GM18861 (cell line): ENCODE data around the gene LIFR.
A peak's percentile ranks its signal among the peaks of the same experiment; 100 is the strongest.

Experiments used
- ATAC-seq: cut with Tn5 transposase; IDR thresholded peaks from one replicate; pipeline ENCODE4 v1.9.1; 2021; ENCODE audit not compliant: unreplicated experiment

The LIFR gene

DNA sequence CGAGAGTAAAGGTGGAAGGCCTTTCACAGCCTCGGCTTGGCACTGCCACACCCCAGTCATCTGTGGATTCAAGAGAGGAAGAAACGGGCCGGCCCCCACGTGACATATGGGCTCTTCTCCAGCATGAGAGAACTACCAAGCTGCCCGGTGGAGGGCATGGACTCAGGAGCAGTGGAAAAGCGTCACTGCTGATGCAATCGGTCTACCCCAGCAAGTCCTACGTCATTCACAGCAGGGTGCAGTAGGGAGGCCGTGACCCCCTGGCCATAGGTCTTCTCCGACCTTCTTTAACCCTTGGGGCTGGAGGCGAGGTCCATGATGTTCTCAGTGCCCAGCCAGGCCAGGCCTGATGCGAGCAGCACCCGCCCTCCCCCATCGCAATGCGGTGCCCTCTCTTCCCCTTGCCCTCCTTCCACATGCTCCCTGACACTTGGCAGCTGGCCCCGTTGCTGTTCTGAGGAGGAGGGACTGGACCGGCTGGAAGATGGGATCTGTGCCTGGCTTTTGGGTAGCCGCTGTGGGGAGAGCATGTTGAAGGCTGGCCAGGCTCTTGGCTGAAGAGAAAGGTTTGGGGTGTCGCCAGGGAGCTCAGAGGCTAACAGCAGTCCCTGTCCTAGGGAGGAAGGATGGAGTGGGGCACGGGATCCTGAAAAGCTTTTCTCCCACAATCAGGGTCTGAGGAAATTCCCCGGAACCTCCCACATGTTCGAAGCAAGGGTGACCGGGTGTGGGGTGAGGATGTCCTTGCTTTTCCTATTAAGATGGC, 89.8 kb downstream of the LIFR start:
- no peak for ATAC-seq

DNA sequence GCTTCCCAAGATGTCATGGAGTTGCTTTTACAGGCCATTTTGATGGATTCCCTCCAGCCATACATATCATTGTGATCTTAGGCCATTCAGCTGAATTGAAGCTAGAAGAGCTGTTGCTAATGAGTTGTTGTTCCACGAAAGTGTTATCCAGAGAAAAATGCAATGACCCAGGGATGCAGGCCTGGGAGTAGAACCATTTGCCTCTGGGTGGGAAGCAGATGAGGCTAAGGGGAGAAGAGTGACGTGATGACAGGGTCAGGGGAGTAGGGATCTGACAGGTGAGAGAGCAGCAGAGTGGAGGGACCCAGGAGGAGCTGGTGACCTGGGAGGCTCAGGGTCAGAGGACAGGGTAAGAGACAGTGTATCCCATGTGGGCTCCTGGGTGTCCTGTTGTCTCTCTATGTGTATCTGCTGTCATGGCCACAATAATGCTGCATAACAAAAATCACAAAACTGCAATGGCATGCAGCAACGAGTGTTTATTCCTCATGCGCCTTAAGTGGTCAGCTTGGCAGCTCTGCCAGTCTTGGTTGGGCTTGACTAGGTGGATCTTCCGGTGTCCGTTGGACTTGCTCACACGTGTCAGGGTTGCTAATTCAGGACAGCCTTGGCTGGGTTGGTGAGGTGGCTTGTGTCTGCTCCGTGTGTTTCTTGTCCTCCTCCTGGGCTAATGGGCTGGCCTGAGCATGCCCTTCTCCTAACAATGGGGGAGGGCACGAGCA, 90.6 kb downstream of the LIFR start:
- ATAC-seq = no peak

DNA sequence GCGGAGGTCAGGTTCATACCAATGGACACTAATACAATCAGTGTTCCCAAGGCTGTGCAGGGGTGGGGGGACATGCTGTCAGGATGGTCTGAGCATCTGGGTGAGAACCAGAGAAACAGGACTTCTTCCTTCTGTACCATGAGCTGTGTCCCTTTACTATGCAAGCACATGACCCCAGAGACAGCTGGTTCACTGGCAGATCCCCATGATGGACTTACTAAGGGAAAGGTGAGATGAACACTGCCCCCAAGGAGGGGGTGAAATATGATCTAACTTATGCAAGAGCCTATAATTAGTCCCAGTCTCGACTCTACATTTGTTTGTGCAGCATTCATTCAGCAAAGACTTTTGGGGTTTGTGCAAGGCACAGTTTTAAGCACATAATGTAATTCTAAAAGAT, 91.4 kb downstream of the LIFR start:
- no peak for ATAC-seq

DNA sequence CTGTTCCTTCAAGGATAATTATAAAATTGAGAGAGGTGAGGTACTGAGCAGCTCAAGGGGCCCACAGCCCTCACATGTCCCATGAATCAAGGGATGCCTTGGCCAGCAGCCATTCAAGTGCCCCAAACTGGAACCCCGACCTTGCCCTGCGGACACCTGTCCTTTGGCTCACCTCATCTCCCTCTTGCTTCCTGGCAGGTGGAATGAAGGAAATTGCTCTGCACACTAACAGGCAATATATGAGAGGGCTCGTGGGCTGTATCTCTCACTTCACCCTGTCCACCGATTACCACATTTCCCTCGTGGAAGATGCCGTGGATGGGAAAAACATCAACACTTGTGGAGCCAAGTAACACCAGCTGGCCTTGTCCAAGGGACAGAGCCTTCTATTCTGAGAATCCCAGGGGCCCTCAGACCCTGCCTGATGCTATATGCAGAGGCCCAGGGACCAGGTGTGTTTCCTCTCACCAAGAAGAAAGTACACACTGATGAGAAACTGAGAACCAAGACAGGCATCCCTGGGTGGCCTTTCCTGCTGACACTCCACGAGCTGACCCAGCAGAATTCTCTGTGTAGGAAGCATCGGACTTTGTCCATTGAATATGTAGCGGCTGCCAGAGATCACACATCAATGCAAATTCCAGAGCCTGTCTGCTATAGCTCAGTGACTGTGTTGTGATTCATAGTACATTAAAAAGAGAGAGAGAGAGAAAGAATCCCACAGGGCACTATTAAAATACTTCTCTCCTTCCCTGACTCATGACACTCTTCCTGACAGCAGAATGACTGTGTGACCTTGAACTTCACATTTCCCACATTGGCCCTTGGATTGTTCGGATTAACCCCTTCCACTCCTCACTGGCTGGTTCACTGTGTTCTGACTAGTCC, 92.6 kb downstream of the LIFR start:
- ATAC-seq = no peak

DNA sequence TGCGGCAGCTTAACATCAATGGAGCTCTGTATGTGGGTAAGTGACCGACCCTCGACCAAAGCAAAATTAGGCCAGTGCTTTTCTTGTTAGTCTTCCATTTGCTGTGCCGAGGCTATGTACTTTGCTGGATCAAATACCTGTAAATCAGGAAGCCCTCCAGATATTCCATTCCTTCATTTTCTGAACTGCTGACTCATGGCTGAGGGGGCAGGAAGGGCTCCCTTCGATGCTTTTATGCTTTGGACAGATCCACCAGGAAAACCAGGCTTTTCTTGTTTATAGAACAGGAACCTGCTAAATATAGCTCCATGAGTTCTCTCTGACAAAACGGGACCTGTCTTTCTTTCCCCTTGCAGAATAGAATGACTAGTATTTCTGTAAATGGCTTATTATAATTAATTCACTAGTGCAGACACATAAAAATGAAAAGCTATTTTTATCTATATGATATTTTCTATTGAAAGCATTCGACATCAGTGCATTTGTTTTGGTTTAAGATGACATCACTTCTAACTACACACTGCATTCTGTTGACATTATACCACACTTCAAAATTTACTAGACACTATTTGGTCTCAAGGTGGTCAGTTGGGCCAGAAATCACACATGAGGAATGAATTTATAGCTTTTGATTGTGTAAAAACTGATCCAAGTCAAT, 93.3 kb downstream of the LIFR start:
- ATAC-seq = no peak

DNA sequence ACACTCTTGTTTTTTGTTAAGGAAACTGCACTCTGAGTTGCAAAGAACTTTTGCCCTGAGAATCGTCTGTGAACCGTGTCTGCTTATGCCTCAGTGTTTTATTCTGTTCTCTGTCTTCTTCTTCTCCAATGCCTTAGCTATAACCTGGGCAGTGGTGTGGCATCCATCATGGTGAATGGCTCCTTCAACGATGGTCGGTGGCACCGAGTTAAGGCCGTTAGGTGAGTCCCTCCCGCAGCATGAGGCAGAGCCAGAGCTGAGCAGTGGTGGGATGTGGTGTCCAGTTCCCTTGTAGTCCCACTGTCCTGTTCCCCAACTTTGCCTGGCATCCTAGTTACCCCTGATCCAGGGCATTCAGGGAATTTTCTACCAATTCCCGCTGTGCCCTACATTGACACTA, 98.3 kb downstream of the LIFR start:
- ATAC-seq = no peak

DNA sequence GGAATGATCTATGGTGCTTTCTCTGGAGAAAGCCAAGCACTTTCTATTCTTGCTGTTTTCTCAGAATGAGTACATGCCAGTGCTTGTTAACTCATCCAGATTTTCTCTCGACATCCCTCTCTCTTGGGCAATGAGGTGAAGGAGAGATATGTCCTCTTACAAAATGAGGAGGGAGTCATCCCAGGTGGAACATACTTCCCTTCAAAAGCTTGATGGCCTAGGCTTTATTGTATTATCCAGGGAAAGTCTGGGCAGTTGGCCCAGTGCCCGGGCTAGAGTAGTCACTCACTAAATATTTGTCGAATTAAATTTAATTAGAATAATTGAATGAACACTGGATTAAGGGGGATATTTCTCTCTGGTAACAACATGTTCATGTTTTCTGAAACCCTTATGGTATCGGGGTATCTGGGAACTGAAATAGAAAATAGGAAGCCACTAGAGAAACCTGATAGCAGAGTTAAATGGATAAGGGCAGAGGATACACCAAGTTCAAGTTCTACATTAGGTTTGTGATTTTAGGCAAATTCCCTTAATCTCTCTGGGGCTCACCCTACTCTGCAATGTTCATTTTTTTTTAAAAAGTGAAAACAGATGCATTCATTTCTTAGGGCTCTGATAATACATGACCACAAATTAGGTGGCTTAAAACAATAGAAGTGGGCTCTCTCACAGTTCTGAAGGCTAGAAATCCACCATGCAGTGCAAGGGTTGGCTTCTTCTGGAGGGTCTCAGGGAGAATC, 99.6 kb downstream of the LIFR start:
- no peak for ATAC-seq

DNA sequence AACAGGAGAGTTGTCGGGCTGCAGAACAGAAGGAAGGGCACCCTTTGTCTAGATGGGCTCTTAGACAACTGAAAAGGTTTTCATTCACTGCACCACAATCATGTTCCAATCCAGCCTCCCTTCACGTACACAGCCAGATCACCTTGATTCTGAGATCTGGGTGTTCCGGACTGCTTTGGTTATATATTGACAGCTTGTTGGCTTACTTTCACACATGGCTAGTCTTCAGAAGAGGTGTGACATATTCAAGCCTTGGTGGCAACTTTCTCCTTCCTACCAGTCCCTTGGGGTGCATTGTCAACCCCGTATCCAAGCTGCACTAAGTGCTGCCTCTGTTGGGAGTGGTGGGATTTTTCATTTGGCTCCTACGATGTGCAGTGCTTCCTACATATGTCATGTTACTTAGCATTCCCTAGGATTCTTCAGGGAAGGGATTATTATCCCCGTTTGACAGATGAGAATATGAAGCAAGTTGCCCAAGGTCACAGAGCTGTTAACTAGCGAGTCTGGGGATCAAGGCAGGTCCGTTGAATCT, 100.6 kb downstream of the LIFR start:
- peak; percentile 69 for ATAC-seq

DNA sequence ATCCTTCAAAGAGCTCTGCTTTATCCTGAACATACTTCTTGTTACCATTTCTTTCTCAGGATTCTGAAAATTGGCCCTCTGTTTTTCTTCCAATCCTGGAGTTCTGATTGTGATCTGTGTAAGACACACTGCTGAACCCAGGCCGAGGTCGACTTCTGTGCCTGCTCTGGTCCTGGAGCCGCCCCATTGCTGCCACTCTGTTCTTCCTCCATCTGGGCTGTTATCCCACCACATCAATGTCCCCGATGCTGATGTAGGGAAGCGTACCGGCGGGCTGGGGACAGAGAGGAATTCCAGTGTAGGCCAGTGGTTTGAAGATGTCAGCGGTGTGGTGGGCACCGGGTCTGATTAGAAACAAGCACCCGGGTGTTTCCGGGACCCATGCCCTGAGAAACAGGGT, 102.5 kb downstream of the LIFR start:
- no peak for ATAC-seq

DNA sequence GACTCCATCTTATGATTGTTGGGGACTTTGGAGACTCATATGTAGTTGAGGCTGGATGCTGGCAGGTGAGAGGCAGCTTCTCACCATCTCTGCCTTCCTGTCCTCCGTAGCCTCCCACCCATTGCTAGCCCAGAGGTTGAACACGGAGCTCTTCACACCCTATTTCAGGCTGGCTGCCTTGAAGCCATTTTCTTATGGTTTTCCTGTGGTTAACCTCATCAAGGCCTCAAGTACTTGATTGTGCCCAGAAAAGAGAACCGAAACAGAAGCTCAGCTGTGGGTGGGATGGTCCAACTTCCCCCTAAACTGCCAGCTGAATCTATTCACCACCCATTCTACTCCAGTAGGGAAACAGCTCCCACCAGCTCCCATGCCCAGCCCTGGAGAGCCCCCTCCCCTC, 102.9 kb downstream of the LIFR start:
- ATAC-seq = peak; percentile 96

DNA sequence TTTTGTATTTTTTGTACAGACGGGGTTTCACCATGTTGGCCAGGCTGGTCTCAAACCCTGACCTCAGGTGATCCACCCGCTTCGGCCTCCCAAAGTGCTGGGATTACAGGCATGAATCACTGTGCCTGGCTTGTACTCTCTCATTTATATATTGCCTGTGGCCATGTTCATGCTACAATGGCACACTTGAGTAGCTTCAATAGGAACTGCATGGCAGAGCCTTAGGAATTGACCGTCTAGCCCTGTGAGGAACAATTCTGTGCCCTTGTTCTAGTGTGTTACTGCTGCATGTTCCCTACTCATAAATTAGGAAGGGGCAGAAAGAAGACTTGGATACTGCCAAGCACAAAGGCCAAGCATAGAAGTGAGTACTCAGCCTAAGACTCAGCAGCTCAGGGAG, 104.2 kb downstream of the LIFR start:
- ATAC-seq = no peak

DNA sequence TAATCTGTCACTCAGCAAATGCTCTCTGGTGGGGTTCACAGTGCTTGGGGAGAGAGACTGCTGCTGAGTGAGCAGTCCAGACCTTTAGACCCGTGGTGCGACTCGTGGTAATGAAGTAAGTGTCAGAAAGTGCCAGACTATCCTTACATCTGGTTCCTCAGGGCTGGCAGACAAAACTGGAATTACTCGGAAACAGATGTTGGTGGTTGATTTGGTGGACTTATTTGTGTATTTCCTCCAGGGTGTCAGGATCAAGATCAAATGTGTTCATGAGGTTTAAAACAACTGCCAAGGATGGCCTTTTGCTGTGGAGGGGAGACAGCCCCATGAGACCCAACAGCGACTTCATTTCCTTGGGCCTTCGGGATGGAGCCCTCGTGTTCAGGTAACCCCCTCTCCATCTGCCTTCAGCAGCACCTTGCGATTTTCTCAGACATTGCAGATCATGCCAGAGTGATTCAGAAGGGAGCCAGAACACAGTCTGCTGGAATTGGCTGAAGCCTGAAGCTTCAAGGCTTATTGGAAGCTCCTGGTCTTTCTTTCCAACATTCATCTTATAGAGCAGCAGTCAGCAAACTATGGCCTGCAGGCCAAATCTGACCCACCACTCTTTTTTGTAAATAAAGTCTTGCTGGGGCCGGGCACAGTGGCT, 105.2 kb downstream of the LIFR start:
- ATAC-seq = no peak

DNA sequence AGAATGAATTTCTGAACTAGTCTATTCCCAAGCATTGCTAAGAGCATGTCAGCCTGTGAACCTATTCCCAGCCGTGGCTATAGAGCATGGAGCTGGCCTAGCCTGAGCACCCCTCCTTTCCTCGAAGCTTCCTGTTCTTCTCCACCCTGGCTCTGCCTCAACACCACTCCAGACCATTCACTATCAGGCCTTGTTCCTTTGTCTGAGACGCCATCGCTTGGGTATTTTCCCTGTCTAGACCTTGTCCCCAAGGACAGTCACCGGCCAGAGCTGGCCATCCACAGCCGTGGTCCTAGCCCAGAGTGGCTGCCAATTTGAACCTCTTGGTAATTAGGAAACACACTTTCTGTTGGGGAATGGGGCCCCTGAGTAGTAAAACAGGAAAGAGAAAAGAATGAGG, 105.8 kb downstream of the LIFR start:
- no peak for ATAC-seq

DNA sequence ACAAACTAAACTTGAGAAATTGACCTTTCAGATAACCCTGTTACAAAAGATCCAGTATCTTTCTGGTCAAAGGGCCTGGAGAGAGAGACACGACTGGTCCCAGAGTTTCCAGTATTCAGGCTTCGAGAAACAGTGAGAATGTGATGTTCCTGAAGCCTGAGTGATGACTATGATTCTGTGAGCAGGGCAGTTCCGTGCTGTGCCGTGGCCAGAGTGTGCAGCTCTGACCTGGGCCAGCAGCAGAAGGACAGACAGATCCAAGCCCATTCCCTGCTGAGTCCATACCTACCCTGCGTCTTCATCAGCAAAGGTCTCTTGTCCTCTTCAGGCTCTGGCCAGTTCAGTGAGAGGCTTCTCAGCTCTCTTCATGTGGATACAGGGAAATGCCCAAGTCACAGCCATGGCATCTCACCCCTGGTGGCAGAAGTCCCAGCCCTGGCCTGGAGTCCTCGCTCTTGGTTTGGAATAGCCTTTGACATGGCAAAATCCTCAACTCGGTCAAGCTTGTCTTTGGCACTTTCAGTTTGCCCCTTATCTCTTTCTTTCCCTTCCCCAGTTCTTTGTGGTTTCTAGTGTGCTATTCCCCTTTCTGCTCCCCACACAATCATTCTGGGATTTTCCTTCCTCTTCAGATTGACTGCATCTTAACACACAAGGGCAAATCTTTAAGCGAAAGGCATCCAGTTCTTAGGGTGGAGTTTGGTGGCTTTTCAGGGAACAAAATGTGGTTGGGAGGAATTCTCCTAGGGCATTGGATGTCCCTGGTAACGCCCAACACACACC, 107.7 kb downstream of the LIFR start:
- ATAC-seq = no peak

DNA sequence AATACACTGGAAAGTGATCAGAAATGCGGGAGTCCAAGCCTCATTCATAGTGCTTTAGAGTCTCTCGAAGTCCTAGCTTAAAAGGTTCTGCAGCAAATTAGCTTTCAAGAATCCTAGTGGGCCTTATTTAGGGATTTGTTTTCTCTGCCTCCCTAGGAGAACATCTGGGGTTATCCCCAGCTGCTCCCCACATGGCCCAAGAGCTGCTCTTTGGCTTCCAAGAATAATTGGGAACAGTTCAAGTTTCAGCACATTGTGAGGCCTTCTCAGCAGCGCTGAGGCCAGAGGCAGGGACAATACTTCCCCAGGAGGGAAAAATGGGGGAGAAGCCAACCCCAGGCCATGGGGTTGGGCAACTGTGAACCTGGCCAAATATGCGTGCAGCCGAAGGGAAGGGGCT, 108.7 kb downstream of the LIFR start:
- no peak for ATAC-seq

DNA sequence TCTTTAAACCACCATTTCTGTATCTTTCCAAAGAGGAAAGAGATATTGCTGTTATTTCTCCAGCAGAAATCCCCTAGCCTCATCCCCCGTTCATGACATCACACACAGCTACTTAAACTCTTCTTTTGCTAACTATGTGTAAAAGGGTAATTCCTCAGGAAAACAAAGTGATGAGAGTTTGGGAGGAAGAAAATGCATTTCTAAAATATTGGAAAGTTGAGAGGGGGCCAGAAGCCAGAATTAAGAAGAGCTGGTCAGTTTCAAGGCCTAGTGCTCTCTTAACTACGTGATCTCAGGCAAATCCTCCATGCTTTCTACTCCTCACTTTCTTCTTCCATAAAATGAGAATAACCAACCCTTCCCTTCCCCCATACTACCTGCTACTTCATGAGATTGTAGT, 109.4 kb downstream of the LIFR start:
- no peak for ATAC-seq

DNA sequence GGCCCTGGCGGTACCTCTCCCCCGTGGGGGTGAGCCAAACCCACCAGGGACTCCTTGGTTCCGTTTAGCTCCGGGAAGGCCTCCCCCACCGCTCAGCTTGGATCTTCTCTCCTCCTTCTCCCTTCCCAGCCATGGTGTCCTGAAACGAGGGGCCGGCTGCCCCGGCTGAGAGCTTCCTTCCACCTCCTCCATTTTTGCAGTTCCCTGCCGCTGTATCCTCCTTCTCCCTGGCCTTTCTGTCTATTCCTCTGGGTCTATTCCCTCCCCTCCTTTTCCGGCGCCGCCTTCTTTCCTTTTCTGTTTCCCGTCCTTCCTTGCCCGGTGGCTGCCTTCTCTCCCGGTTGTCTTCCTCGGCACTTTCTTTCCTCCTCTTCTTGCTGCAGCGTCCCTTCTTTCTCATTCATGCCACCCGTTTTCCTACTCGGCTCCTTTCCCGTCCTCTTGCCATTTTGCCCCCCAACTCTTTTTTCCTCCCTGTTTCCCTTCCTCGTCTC, 110.4 kb downstream of the LIFR start:
- no peak for ATAC-seq

DNA sequence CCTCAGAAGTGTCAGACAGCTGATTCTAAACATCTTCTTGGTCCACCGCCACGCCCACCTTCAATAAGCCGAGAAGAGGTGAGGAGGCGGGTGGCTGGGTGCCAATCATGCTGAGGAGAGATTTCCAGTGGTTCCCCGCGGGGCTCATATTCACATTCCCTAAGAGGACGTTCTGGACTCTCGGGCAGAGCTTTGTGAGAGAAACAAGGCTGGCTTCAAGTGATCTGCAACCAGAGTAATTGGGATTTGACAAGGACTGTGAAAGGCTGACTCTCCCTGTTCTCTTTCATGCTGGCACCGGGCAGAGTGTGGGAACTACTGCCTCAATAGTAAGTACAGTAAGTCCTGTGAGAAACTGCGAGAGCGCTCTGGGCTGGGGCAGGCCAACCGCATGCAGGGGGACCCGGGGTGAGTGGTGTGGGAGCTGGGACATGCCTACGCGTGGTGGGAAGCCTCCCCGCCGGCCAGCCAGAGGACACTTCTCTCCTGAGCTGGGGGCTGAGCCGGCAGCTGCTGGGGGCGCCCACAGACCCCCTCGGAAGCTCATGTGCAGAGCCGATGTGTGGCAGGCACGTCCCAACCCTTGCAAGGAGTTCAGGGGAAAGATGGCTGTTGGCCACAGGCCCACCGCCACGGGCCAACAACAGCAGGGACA, 110.9 kb downstream of the LIFR start:
- ATAC-seq = no peak
